Fibroblast of lung (primary cell): ENCODE data around the gene FAR1. TPM values are rescaled to one million over a fixed set of nuclear protein-coding genes. Genes with fewer than 3 reads are reported as not detected.

Experiments used
- DNase-seq, 2 donors: peaks; one replicate each; pipeline versions ENCODE4 v3.0.0 to v3.0.0-alpha.2; 2010; ENCODE audit warnings: low read depth in 2 of 2
- H2AFZ ChIP-seq: 2 replicates; pipeline ENCODE4 v1.5.1; 2012; ENCODE audit warnings: low read length, control low read depth, inconsistent platforms
- H3K27ac ChIP-seq: 2 replicates; pipeline ENCODE4 v1.5.1; 2011; ENCODE audit warnings: low read length, control low read depth; ENCODE audit not compliant: insufficient read depth
- H3K27me3 ChIP-seq: 2 replicates; pipeline ENCODE4 v1.5.1; 2011; ENCODE audit warnings: mild to moderate bottlenecking, low read length; ENCODE audit not compliant: control insufficient read depth, insufficient read depth
- H3K36me3 ChIP-seq: 2 replicates; pipeline ENCODE4 v1.5.1; 2011; ENCODE audit warnings: low read length; ENCODE audit not compliant: control insufficient read depth, insufficient read depth
- H3K4me1 ChIP-seq: 2 replicates; pipeline ENCODE4 v1.5.1; 2011; ENCODE audit warnings: low read length; ENCODE audit not compliant: control insufficient read depth, insufficient read depth; ENCODE audit errors: extremely low read depth
- H3K4me2 ChIP-seq: 2 replicates; pipeline ENCODE4 v1.5.1; 2011; ENCODE audit warnings: low read length, control low read depth; ENCODE audit not compliant: insufficient read depth; ENCODE audit errors: extremely low read depth
- H3K4me3 ChIP-seq, 4 experiments: fragments of 200-600 bp in 1 of 4; sonication (generic) in 1 of 4; replicated peaks in 1 of 4; 2 replicates each; pipeline ENCODE4 v1.5.1; 2011 to 2016; ENCODE audit warnings: low read length in 4 of 4, low read depth in 3 of 4, mild to moderate bottlenecking in 3 of 4, control low read depth in 2 of 4, inconsistent platforms in 1 of 4, mixed read lengths in 1 of 4; ENCODE audit not compliant: insufficient read depth in 1 of 4; ENCODE audit errors: control extremely low read depth in 1 of 4
- H3K79me2 ChIP-seq: 2 replicates; pipeline ENCODE4 v1.5.1; 2012; ENCODE audit warnings: mild to moderate bottlenecking, low read length, inconsistent platforms; ENCODE audit not compliant: control insufficient read depth, insufficient read depth
- H3K9ac ChIP-seq: 2 replicates; pipeline ENCODE4 v1.5.1; 2011; ENCODE audit warnings: mild to moderate bottlenecking, low read length, control low read depth; ENCODE audit not compliant: insufficient read depth
- H3K9me3 ChIP-seq: 2 replicates; pipeline ENCODE4 v1.5.1; 2012; ENCODE audit warnings: low read depth, low read length; ENCODE audit not compliant: control insufficient read depth, insufficient read depth
- H4K20me1 ChIP-seq: 2 replicates; pipeline ENCODE4 v1.5.1; 2011; ENCODE audit warnings: low read length; ENCODE audit not compliant: control insufficient read depth, insufficient read depth; ENCODE audit errors: extremely low read depth
- EZH2 ChIP-seq: IDR thresholded peaks from 2 replicates; pipeline ENCODE4 v1.5.1; 2012; ENCODE audit warnings: low read length, control low read depth, mild to moderate bottlenecking; ENCODE audit errors: missing control alignments
- polyA plus RNA-seq, 2 donors: library from polyadenylated mRNA; depleted of rRNA in 1 of 2; stranded (reverse) in 1 of 2; unstranded in 1 of 2; fragments of >200 nt; gene quantifications; 2 replicates each; pipeline ENCODE4 v1.2.1, GENCODE V29; 2011 to 2012; ENCODE audit warnings: missing spikeins in 1 of 2
- total RNA-seq: library from RNA; depleted of rRNA; stranded (reverse); fragments of >200 nt; gene quantifications from 2 replicates; pipeline ENCODE4 v1.2.1, GENCODE V29; 2014
- TF ChIP-seq, protein P1 (sequence below), 2 donors: IDR thresholded peaks in 1 of 2; conservative IDR thresholded peaks in 1 of 2; 1 replicate in 1 of 2; 2 replicates in 1 of 2; pipeline ENCODE4 v1.5.1; 2011 to 2012; ENCODE audit warnings: low read length in 2 of 2, control low read depth in 1 of 2, inconsistent platforms in 1 of 2, low read depth in 1 of 2, mild to moderate bottlenecking in 1 of 2

Gene FAR1
- total and polyA plus RNA-seq, 2 donors (not counting 1 experiment from before 2014, with no cell fraction given): 58.1 to 69.1 TPM

GRCh38 chr11:13777341-13777985, 109.0 kb downstream of the FAR1 start:
- Histone ChIP-seq H3K4me3 (no peak overlapping the region), H3K36me3 (no peaks in the 10 kb centered on the region), H2AFZ (no peak overlapping the region), H3K4me1 (no peaks in the 10 kb centered on the region), H4K20me1 (no peaks in the 10 kb centered on the region), H3K27ac (no peak overlapping the region), H3K9me3 (no peaks in the 10 kb centered on the region), H3K79me2 (no peaks in the 10 kb centered on the region), H3K27me3 (no peaks in the 10 kb centered on the region), H3K9ac (no peak overlapping the region), H3K4me2 (no peak overlapping the region)
- no peak for DNase-seq
- TF ChIP-seq, protein P1, sequence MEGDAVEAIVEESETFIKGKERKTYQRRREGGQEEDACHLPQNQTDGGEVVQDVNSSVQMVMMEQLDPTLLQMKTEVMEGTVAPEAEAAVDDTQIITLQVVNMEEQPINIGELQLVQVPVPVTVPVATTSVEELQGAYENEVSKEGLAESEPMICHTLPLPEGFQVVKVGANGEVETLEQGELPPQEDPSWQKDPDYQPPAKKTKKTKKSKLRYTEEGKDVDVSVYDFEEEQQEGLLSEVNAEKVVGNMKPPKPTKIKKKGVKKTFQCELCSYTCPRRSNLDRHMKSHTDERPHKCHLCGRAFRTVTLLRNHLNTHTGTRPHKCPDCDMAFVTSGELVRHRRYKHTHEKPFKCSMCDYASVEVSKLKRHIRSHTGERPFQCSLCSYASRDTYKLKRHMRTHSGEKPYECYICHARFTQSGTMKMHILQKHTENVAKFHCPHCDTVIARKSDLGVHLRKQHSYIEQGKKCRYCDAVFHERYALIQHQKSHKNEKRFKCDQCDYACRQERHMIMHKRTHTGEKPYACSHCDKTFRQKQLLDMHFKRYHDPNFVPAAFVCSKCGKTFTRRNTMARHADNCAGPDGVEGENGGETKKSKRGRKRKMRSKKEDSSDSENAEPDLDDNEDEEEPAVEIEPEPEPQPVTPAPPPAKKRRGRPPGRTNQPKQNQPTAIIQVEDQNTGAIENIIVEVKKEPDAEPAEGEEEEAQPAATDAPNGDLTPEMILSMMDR (conservative IDR thresholded peaks at IDR 0.05 in 1 of 2, IDR thresholded peaks at IDR 0.05 in 1 of 2; ENCODE audit: low read depth in 1 of 2, low read length in 2 of 2): no peak
- TF ChIP-seq EZH2: no peak

- Histone ChIP-seq H4K20me1 (no peaks in the 10 kb centered on the region), H3K4me1 (no peaks in the 10 kb centered on the region), H3K36me3 (no peaks in the 10 kb centered on the region), H3K9ac (no peak overlapping the region), H2AFZ (no peak overlapping the region), H3K79me2 (no peaks in the 10 kb centered on the region), H3K4me2 (no peak overlapping the region), H3K27me3 (no peaks in the 10 kb centered on the region), H3K4me3 (no peak overlapping the region), H3K9me3 (no peaks in the 10 kb centered on the region), H3K27ac (no peak overlapping the region)
- DNase-seq: no peak
- no peak for TF ChIP-seq EZH2
- TF ChIP-seq, protein P1 (conservative IDR thresholded peaks at IDR 0.05 in 1 of 2, IDR thresholded peaks at IDR 0.05 in 1 of 2; ENCODE audit: low read depth in 1 of 2, low read length in 2 of 2): no peak
Observed at GRCh38 chr11:13778345-13778744, 109.9 kb downstream of the FAR1 start.

GRCh38 chr11:13781153-13781552, 112.7 kb downstream of the FAR1 start:
- H3K9ac ChIP-seq: no peak overlapping the region

More at GRCh38 chr11:13781153-13781552, 112.7 kb downstream of the FAR1 start:
- H3K36me3 ChIP-seq: no peaks in the 10 kb centered on the region
- TF ChIP-seq, protein P1 (conservative IDR thresholded peaks at IDR 0.05 in 1 of 2, IDR thresholded peaks at IDR 0.05 in 1 of 2; ENCODE audit: low read depth in 1 of 2, low read length in 2 of 2): no peak
- TF ChIP-seq EZH2: no peak
- DNase-seq: no peak
- H3K27me3 ChIP-seq: no peaks in the 10 kb centered on the region
- no peaks in the 10 kb centered on the region for H4K20me1 ChIP-seq
- H3K79me2 ChIP-seq: no peaks in the 10 kb centered on the region
- H3K9me3 ChIP-seq: no peaks in the 10 kb centered on the region
- no peak overlapping the region for H3K4me2 ChIP-seq
- H3K27ac ChIP-seq: no peak overlapping the region
- H3K4me3 ChIP-seq: no peak overlapping the region
- H2AFZ ChIP-seq: no peak overlapping the region
- H3K4me1 ChIP-seq: no peaks in the 10 kb centered on the region

Other genes starting within 250 kb of the FAR1 start
- gene BTBD10, start 205.4 kb upstream of the FAR1 start, total RNA-seq: 75.8 and 83.9 TPM in 2 replicates
- gene BTBD10, start 205.4 kb upstream of the FAR1 start, polyA plus RNA-seq: 37.6 and 40.2 TPM in 2 replicates
- gene PTH, start 172.7 kb upstream of the FAR1 start, total RNA-seq: not detected in 2 replicates
- not detected in 2 replicates for gene PTH, start 172.7 kb upstream of the FAR1 start, polyA plus RNA-seq